Stimulated activated CD8-positive, alpha-beta memory T cell treated with anti-CD3 and anti-CD28 coated beads, Interleukin-12 subunit alpha, Interleukin-12 subunit beta, amount 100 ng/mL, for 4 hours (primary cell): Measurements from ENCODE around the gene ASPSCR1.

Source experiments
- DNase-seq: peaks from one replicate; pipeline ENCODE4 v3.0.0-alpha.2; 2020; ENCODE audit warnings: low read depth

The ASPSCR1 gene, protein sequence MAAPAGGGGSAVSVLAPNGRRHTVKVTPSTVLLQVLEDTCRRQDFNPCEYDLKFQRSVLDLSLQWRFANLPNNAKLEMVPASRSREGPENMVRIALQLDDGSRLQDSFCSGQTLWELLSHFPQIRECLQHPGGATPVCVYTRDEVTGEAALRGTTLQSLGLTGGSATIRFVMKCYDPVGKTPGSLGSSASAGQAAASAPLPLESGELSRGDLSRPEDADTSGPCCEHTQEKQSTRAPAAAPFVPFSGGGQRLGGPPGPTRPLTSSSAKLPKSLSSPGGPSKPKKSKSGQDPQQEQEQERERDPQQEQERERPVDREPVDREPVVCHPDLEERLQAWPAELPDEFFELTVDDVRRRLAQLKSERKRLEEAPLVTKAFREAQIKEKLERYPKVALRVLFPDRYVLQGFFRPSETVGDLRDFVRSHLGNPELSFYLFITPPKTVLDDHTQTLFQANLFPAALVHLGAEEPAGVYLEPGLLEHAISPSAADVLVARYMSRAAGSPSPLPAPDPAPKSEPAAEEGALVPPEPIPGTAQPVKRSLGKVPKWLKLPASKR

DNA sequence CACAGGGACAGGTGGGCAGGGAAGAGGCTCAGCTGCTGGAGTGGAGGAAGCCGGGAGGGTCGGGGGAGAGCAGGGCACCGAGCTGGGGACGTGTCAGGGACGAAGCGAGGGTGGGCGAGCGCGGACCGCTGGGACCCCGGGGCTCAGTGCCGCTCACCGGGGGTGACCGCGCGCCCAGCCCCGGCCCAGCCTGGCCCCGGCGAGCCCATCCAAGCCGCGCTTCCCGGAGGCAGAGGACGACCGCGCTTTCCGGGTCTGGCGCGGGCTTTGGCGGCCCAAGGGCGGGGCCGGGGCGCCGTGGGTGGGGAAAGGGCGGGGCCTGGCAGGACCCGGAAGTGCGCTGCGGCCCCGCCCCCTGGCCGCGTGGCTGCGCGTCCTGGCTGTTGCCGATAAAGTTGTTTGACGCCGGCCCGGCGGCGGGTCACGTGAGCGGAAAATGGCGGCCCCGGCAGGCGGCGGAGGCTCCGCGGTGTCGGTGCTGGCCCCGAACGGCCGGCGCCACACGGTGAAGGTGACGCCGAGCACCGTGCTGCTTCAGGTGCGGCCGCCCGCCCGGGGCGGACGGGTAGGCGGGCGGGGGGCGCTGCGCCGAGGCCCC is at the start of gene ASPSCR1:
Gene ASPSCR1, plus strand, starts transcription at position 419 of the 598 bp plus-strand sequence. Its CDS starts 18 bp downstream, at position 437.
- peak; percentile 83 for DNase-seq

DNA sequence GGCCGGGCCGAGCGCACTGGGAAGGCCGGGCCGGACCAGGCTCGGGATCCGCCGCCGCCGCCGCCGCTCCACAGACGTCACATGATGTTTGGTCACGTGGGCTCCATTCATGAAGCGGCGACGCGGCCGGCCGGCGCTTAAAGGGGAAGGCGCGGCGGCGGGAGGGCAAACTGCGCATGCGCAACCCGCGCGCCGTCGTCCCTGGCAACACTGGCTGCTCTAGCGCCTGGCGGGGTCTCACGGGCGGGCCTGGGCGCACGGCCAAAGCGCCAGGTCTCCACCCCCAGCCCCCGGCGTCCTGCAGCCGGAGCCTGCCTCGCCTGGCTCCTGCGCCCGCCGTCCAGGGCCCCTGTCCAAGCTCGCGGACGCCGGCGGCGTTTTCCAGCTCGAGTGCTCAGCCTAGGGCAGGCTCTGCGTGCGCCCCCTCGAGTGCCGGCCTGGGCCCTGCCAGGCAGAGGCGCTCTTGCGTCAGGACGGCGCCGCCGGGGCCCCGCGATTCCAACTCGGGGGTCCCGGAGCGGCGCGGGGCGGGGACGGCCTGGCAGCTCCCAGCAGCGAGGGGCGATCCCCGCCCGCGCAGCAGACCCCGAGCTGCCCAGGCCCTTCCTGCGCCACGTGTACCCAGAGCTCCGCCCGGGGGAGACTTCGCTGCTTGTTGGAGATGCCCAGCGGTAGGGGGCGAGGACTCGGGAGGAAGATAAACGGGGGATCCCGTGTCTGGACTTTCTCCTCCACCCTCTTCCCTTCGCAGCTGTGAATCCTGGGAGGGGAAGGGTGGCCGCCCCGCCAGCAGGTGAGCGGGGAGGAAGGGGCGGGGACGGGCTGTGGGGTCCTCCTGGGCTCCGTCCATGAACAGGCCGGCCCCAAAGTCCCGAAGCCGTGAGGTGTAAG is 49.5 kb upstream of the ASPSCR1 start, which contains the start of gene MAFG:
Gene MAFG, minus strand, starts transcription at position 83 of the 891 bp plus-strand sequence. CDS start 4,550 bp downstream, outside the sequence.
- peak; percentile 81 for DNase-seq

DNA sequence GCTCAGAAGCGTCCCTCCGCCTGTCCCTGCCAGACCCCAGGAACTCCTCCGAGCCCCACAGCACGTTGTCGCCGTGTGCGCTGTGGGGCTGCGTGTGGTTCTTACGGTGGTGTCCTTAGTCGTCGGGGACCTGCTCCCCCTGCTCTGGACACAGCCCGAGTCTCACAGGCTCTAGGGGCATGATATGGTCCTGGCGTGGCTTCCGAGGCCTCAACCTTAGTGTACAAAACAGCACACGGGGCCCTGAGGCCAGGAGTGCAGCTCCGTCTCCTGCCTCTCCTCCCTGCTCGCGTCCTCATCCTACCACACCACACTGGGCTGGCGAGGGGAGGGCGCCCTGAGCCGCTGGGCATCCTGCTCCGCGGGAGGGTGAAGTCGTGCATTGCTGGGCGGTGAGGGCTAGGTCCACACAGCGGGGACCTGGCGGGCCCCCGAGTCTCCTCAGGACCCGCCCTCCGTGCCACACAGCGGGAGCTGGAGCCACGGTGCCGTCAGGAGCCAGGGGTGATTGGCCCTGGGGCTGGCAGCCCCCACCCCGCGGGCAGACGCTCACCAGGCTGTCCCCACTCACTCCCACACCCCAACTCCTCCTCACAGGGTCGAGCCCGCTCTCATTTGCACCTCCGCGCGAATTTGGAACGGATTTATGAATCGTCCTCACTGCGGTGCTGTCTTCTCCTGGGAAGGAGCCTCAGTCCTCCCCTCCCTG is 48.7 kb upstream of the ASPSCR1 start:
- DNase-seq = no peak

DNA sequence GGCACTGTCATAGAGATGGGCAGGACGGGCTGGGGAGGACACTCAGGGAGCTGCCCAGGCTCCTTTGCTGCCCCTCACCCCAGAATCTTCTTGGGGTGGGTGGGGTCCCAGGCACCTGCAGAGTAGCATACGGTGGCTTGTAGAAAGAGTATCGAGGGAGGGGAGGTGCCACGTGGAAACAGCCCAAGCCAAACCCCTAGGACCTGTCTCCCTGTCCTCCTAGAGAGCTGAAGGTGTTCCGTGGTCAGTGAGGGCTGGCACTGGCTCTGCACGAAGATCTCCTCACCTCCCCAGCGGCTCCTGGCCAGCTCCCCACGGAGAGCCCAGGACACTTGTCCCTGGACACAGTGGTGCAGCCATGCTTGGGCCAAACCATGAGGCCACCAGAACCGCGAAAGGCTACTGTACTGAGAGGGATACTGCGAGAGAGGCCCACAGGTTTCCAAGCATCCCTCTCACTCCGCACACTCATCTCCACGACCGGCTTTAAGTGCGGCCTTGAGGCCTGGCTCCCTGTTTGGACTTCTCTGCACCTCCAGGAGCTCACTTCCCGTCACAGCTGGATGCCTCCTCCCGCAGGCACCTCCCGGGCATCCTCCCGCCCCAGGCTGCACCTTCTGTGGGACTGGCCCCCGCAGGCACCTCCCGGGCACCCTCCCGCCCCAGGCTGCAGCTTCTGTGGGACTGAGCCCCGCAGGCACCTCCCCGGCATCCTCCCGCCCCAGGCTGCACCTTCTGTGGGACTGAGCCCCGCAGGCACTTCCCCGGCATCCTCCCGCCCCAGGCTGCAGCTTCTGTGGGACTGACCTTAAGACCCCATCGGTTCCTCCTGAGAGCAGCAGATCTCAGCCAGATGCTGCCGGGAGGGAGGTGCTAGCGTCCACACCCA is 47.9 kb upstream of the ASPSCR1 start:
- DNase-seq = no peak

DNA sequence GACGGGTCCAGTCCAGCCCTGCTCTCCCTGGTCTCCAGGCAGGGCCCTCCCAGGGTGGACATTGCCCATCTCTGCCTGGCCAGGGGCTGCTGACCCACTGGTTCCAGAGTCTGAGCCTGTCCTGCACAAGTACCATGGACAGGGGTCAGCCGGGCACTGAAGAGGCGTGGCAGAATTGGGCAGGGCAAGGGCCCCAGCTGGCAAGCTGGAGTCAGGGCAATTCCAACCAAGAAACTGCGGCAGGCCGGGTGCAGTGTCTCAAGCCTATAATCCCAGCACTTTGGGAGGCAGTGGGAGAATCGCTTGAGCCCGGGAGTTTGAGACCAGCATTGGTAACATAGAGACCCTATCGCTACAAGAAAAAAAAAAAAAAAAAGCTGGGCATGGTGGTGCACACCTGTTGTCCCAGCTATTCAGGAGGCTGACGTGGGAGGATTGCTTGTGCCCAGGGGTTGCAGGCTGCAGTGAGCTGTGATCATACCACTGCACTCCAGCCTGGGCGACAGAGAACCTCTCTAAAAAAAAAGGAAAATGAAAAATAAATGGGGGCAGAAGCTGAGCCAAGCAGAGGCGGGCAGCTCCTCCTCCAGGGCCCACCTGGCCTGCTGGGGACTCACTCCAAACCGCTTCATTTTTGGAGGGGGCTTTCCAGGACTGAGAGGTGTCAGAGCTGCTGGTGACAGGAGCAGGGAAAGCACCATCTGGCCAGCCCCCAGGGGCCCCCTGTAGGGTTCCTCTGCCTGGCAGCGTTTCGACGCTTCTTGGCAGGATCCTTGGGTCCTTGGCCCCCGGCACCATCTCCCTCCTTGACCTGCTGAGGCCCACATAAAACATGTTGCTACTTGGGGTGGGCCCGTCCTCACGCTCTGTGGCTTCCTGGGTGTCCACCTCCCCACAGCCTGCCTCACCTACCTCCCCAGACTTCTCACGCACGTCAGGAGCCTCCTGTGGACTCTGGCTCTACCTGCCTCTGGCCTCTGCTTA is 47.0 kb upstream of the ASPSCR1 start:
- no peak for DNase-seq

DNA sequence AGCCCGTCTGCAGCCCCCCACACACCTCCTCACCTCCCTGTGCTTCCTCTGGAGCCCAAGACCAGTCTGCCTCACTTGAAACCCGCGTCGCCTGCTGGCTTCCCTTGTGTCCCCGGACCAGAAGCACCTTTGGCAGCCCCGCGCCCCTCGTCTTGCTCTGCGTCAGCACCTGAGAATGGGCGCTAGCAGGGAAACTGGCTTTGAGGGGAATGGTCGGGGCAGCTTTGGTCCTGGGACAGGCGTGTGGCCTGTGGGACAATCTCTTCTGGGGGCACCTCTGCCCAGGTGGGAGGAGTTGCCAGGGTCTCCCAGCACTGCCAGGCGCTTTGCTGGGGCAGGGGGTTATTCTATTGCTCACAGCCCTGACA is 46.3 kb upstream of the ASPSCR1 start:
- no peak for DNase-seq

DNA sequence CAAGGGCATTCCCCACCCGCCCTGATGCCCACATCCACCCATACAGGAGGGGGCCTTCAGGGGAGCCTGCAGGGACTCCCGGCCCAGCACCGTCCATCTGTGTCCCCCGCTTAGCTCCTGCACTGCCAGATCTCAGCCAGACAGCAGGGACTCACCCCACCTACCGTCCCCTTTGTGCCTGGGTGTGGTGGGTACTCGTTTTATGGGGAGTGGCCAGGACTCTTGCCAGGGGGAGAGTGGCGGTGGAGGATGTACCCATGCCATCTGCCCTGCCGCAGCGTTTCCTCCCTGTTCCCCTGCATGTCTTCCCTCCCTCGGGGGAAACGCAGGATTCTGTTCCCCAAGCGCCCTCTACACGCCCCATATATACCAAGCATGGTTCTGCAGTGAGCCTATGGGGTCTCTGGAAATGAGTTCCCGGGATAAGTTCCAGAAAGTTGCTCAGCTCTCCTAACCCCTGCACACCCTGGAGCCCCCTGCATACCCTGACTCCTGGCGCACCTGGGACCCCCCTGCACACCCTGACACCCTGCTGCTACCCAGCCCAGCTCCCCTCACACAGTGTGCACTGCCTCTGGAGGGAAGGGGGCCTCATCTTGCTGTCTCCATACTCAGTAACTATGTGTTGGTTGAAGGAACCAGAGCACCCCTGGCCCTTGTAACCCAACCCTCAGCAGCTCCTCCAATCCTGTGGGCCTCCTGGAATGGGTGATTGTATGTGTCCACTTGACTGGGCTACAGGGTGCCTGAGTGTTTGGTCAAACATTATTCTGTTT is 45.7 kb upstream of the ASPSCR1 start:
- DNase-seq = no peak

DNA sequence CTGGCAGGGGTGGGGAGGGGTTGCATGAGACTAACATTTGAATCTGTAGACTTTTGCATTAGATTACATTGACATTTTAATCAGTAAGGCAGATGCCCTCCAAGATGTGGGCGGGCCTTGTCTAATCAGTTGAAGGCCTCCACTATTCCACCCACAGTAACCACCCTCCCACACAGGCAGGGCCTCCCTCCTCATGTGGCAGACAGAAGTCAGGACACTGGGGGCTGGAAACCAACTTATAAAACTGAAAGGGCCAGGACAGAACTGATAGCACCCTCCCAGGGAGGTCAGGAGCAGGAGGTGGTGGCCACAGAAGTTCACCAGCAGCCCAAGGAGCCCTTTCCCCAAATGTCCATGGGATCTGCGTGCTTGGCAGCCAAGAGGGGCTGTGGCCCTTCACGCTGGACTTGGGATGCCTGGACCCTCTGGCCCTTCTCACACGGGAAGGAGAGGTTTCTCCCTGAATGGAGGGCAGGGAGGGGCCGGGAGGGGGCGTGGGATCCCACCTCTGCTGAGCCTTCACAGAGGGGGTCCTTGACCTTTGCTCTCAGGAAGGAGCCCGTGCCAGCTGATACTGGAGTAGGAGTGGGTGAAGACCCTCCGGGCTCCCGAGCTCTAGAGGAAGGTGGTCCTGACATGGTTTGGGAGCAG is 45.0 kb upstream of the ASPSCR1 start:
- no peak for DNase-seq

DNA sequence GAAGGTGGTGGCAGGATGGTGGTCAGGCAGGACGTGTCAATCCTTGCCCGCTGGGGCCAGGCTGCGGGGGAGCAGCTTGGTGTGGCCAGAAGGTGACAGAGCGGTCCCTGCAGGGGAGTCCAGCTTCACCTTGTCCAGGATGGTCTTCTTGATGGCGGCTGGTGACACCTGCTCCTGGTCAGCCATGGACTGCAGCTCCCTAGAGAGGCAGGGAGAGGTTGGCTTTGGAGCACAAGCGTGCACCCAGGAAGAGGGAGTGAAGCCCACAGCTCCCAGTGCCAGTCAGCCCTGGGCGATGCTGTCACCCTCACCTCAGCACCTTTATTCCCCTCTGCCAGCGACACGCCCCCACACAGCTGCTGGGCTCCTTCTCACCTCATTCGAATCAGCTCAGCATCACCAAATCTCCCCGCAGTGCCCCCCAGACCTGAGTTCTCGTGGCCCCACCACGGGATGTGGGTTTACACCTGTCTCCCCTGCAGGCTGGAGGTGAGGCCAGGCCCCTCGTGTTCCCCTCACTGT is 44.2 kb upstream of the ASPSCR1 start:
- DNase-seq = no peak

DNA sequence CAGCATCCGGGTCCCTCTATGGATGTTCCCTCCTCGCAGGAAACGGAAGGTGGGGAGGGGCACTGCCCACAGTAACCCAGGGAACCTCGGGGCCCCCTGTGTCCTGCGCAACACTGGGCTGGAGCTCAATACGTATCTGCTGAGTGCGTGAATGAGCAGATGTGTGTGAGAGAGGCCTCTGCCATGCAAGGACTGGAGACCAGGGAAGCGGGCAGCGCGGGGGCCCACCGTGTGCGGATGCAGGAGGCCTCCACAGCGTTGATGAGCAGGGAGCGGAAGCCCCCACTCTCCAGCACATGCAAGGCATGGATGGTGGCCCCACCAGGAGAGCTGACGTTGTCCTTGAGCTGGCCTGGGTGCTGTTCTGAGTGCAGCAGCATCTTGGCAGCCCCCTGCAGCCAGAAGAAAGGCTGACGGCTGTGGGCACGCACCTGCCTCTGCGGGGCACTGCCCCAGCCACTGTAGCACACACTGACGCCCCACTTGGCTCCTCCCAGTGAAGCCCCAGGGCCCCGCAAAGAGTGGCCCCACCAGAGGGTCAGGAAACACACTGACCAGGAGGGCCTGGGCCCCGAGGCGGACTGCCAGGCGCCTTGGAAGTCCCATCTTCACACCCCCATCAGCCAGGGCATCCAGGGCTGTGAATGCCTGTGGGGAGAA is 43.2 kb upstream of the ASPSCR1 start:
- DNase-seq = no peak

DNA sequence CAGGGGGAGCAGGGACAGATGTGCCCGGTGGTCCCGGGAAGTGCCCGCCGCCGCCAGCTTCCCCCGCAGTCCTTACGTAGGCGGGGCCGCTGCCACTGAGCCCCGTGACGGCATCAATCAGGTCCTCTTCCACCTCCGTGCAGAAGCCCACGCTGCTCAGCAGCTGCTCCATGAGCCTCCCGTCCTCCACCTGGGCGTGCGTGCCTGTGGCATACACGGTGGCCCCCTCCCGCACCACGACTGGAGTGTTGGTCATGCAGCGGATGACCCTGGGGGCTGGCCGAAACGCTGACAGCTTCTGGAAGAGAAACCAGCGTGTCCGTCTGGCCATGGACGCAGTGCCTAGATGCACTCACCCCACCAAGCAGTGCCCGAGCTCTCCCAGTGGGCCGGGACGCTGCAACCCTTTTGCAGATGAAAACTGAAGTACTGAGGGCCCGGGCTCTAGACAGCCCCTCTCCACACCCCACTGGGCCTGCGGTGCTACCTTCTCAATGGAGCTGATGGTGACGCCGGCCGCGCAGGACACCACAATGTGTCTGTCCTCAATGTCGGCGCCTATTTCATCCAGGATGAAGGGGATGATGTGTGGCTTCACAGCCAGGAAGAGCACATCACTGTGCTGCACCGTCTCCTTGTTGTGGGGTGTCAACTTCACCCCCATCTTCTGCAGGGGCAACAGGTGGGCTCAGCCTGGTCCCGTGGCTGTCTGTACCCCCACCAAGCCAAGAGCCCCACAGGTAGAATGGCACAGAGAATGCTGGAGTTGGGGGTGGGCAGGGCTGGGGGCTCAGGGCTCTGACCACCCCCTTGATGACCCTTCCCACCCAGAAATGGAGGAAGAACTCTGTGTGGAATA is 42.4 kb upstream of the ASPSCR1 start:
- DNase-seq = no peak

DNA sequence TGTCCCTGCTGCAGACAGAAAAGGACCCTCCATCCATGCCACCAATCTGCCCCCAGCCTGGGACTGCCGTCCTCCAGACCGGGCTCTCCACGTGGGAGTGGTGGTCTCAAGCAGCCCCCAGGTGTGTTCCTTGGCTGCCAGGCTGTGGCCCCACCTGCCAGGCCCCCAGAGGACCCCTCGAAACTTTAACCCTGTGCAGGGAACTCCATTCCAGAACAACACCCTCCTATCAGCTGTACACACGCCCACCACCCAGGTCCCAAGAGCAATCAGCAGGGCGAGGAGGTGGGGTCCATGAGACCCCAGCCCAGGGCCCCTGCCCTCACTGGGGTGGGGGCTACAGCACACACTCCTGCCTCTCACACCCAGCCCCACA is 41.7 kb upstream of the ASPSCR1 start:
- no peak for DNase-seq

DNA sequence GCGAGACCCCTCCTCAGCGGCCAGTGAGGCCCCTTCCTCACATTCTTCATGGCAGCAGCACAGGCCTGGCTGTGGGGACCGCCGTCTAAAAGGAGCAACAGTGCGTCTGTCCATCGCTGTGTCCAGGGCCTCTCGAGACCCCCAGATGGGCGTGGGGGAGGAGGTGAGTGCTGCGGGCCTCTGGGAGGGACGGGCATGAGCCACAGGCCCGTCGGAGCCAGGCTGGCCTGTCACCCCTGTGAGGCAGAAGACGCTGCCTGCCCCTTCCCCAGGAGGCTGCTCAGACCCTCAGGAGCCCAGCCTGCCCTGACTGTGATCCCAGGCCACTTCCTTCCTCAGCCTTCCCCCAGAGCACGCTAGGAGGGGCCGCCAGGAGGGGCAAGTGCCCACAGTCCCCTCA is 38.2 kb upstream of the ASPSCR1 start:
- DNase-seq = no peak

DNA sequence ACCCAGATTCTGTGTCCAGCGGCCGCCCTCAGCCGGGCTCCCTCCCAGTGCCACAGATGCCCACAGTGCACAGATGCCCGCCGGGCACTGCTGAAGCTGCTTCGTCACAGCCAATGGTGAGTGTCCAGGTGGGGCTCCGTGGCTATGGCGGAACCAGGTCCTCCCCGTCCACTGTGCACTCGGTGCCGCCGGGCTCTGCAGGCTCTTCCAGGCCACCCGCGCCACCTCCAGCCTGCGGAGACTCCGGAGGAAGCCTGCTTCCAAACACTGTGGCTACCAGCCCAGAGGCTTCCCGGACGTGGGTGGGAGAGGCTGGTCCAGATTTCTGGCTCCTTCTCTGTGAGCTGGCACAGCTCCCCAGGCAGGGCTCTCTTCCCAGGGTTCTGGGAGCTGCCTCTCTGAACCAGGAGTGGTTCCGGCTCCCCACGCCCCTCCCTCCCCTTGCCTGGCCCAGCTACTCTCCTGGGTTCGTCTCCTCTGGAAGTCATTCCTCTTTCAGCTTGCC is 37.5 kb upstream of the ASPSCR1 start:
- no peak for DNase-seq

DNA sequence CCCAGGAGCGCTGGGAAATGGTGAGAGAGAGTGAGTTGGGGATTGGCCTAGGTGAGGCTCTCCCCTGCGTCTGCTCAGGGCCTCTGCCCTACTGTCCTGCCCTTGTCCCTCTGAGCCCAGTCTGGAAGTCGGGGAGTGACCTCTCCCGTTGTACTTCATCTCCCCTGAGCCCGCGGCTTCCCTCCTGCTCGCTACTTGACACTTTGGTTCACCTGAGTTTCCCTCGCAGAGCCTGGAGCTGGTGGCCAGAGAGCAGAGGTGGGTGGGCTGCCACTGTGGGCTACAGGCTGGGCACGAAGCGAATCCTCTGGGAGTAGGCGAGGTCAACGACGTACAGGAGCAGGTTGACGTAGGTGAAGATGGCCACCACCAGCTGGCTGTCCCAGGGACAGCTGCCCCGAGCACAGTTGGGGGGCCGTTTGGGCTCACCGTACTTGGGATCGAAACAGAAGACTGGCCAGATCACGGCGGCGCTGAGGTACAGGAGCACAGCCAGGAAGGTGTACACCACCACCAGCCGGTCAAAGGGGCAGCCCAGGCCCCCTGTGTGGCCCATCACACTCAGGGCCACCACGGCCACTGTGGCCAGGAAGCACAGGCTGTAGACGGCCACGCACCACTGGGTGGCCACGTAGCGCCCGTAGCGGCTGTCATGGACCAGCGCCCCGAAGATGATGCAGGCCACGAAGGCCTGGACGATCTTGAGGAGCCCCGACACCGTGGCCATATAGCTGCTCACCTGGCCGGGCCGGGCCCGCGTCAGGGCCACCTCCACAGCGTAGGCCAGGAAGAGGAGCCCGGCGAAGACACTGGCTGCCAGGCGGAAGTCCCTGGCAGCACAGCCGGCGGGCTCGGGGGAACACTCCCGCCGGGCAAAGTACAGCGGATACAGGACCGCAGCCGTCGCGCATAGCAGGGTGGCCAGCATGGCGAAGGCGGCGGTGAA is 36.6 kb upstream of the ASPSCR1 start:
- DNase-seq = no peak
